Measurements from ENCODE around the gene PAQR9.
"Not testable (repeated sequence)": the region's sequence is repeated elsewhere in the genome, so short reads cannot be mapped to it uniquely, and the experiment has no call there.

Gene PAQR9

GRCh38 chr3:142963516-142964448 lies at the start of gene PAQR9:
TSS of gene PAQR9 (minus strand) at chr3:142963674. CDS start at chr3:142963336, 338 bp downstream.
- no peak for DNase-seq

GRCh38 chr3:143011705-143012104 lies 48.2 kb upstream of the PAQR9 start:
- no peak for DNase-seq

- no peak for DNase-seq
Observed at GRCh38 chr3:143010024-143010423, 46.5 kb upstream of the PAQR9 start.

GRCh38 chr3:143004823-143005222 lies 41.3 kb upstream of the PAQR9 start:
- no peak for DNase-seq

GRCh38 chr3:143002727-143003126 lies 39.3 kb upstream of the PAQR9 start:
- DNase-seq, result no peak

- DNase-seq, result peak in 1 of 4 experiments; percentile 31
Observed at GRCh38 chr3:143002083-143002712, 38.7 kb upstream of the PAQR9 start.

GRCh38 chr3:143001369-143002082 lies 38.1 kb upstream of the PAQR9 start, which contains the start of gene U2SURP:
TSS of gene U2SURP (plus strand) at chr3:143001570. CDS start at chr3:143001629, 59 bp downstream.
- DNase-seq, result peak; percentile 63 to 84 (median 78)

- no peak for DNase-seq
Observed at GRCh38 chr3:143001034-143001368, 37.5 kb upstream of the PAQR9 start.

- DNase-seq, result no peak
Observed at GRCh38 chr3:143000528-143000927, 37.1 kb upstream of the PAQR9 start.

- DNase-seq, result no peak
Observed at GRCh38 chr3:142999881-143000280, 36.4 kb upstream of the PAQR9 start.

- no peak for DNase-seq
Observed at GRCh38 chr3:142998439-142998838, 35.0 kb upstream of the PAQR9 start.

- no peak for DNase-seq
Observed at GRCh38 chr3:142997330-142997729, 33.9 kb upstream of the PAQR9 start.

- DNase-seq, result peak in 3 of 4 experiments; percentile 6 to 31 (median 15)
Observed at GRCh38 chr3:142993958-142994442, 30.5 kb upstream of the PAQR9 start.

- no peak for DNase-seq
Observed at GRCh38 chr3:142992323-142992722, 28.8 kb upstream of the PAQR9 start.

GRCh38 chr3:142990721-142991120 lies 27.2 kb upstream of the PAQR9 start:
- DNase-seq, result no peak

GRCh38 chr3:142988826-142989225 lies 25.4 kb upstream of the PAQR9 start:
- DNase-seq, result not testable (repeated sequence)

- DNase-seq, result not testable (repeated sequence)
Observed at GRCh38 chr3:142988221-142988620, 24.7 kb upstream of the PAQR9 start.

- DNase-seq, result no peak
Observed at GRCh38 chr3:142987707-142988106, 24.2 kb upstream of the PAQR9 start.

GRCh38 chr3:142987080-142987700 lies 23.7 kb upstream of the PAQR9 start:
- DNase-seq, result no peak

GRCh38 chr3:142984255-142984654 lies 20.8 kb upstream of the PAQR9 start:
- no peak for DNase-seq

- DNase-seq, result no peak
Observed at GRCh38 chr3:142983318-142983717, 19.8 kb upstream of the PAQR9 start.

- DNase-seq, result no peak
Observed at GRCh38 chr3:142982038-142982773, 18.7 kb upstream of the PAQR9 start.
